Measurements from ENCODE around the gene PHGDH. TPM values are rescaled to one million over a fixed set of nuclear protein-coding genes. Genes with fewer than 3 reads are reported as not detected.

Gene PHGDH
- total RNA-seq, 2 donors from 2014 or later, result 73.2 to 241 TPM

DNA sequence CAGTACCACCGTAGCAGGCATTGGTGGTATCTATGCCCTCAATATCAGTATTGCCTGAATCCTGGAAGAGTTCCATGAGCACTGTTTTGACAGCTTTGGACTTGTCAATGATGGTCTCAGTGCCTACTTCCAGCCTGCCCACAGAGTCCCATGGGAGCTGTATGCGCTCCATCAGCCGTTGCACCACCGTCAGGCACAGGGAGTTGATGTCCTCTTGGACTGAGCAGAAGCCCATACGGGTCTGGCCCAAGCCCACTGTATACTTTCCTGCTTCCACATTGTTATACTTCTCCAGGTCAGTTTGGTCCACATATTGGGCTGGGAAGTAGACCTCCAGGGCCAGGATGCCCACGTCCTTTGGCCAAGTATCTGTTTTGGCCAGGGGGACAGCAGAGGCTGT is 52.5 kb downstream of the PHGDH start:
- Mint-ChIP-seq H3K36me3 (no peaks in the 10 kb centered on the region), H3K9me3 (no peaks in the 10 kb centered on the region), H3K27ac (no peak overlapping the region)
- DNase-seq (ENCODE audit: low spot score in 2 of 2) (no peak), ATAC-seq (no peak)

- DNase-seq (ENCODE audit: low spot score in 2 of 2), result no peak
- no peak for ATAC-seq
- no peaks in the 10 kb centered on the region for H3K9me3 Mint-ChIP-seq
- H3K27ac Mint-ChIP-seq, result no peak overlapping the region
- H3K36me3 Mint-ChIP-seq, result no peaks in the 10 kb centered on the region
Observed at GRCh38 chr1:119766374-119766794, 54.6 kb downstream of the PHGDH start.

DNA sequence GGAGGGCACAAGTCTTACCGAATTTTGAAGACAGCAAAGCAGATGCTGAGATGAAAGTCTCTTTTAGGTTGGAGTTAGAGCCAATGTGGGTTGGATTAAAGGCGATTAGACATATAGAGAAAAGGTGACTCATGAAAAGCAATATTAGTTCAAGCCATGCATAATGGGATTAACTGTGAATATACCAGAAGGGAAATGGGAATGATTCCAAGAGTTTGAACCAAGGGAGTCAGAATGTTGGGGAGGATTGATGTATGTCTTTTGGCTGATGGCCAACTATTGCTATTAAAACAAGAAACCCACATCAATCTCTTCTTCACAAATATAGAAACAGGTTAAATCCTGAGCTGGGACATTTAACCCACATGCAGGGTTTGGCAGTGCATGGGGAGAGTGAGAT is 55.8 kb downstream of the PHGDH start:
- H3K36me3 Mint-ChIP-seq, result no peaks in the 10 kb centered on the region
- H3K27ac Mint-ChIP-seq, result no peak overlapping the region
- DNase-seq (ENCODE audit: low spot score in 2 of 2) (no peak), ATAC-seq (peak in 1 of 2 donors; percentile 34)
- H3K9me3 Mint-ChIP-seq, result no peaks in the 10 kb centered on the region

DNA sequence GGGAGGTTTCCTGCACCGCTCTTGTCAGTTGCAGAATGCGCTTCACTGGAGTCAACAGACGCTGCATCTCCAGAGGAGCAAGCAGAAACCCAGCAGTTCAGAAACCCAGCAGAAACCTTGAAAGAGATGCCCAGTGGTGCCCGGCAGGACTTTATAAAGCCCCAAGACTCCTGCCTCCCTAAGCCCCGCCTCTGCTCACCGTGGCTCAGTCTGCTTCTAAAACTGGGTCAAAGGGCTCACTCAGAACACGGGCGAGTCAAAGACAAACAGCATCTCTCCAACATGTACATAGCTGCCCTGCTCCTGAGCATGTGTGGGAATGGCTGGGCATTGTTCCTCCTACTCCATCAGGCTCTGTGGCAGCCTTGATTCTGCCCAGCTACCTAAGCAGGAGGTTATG is 57.0 kb downstream of the PHGDH start, which contains the start of gene HMGCS2:
TSS of gene HMGCS2 (minus strand) at position 128 of the 400 bp plus-strand sequence. CDS start at position 67, 61 bp downstream.
- H3K27ac Mint-ChIP-seq, result no peak within 1 kb of the TSS
- ATAC-seq, result no peak

DNA sequence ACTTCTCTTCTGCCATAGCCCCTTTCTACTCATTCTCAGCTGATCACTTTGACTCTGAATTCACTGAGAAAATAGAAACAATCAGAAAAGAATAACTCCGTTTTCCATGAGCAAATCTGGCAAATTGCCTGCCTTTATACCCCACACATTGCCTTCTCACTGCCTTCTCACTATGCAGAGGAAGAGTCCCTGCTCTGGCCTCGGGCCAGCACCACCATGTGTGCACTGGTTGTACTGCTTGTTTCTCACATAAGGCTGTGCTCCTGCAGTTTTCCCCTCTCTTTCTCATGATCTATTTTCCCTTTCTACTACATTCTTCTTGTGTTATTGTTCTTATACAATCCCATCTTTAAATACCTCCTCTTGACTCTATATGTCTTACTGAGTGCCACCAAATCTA is 59.3 kb downstream of the PHGDH start:
- DNase-seq (ENCODE audit: low spot score in 2 of 2), result no peak
- no peak overlapping the region for H3K27ac Mint-ChIP-seq
- ATAC-seq, result no peak
- H3K9me3 Mint-ChIP-seq, result no peaks in the 10 kb centered on the region
- H3K36me3 Mint-ChIP-seq, result no peaks in the 10 kb centered on the region

More for the DNA sequence above, 57.0 kb downstream of the PHGDH start, which contains the start of gene HMGCS2:
- Mint-ChIP-seq H3K36me3 (no peaks in the 10 kb centered on the region), H3K9me3 (no peaks in the 10 kb centered on the region)
- DNase-seq (ENCODE audit: low spot score in 2 of 2), result no peak

DNA sequence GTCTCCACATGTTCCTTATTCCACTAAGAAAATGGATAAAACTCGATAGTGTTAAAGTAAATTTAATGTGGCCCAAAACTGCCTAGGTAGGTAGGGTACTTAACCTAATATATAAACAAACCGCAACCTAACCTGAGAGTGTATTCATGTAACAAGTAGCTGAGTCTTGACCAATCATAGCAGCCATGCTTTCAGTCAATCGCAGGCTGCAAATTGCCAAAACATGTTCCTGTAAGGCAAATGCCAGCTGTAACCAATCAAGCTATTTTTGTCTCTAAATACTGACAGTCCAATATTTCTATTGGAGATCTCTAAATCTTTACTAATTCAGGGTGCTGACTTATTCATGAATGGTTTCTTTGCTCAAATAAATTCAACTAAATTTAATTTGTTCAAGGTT is 60.0 kb downstream of the PHGDH start:
- no peaks in the 10 kb centered on the region for H3K36me3 Mint-ChIP-seq
- ATAC-seq, result no peak
- no peak overlapping the region for H3K27ac Mint-ChIP-seq
- H3K9me3 Mint-ChIP-seq, result no peaks in the 10 kb centered on the region
- no peak for DNase-seq (ENCODE audit: low spot score in 2 of 2)

DNA sequence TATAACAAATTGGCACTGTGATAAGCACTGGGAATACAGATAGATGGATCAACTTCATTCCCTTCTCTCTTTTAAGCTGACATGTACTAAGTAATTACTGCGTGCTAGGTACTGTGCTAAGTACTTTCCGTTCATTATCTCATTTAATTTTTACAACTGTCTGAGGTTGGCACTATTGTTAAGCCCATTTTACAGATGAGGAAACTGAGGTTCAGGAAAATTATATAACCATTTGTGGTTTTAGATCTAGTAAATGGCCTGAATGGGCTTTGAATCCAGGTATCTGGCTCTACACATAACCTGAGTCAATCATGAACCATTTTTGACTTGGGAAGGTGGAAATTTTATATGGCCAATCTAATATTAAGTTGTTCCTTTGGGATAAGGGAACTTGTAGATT is 60.6 kb downstream of the PHGDH start:
- no peaks in the 10 kb centered on the region for H3K9me3 Mint-ChIP-seq
- DNase-seq (ENCODE audit: low spot score in 2 of 2) (no peak), ATAC-seq (no peak)
- no peaks in the 10 kb centered on the region for H3K36me3 Mint-ChIP-seq
- H3K27ac Mint-ChIP-seq, result no peak overlapping the region

GRCh38 chr1:119773711-119774241 is 62.0 kb downstream of the PHGDH start:
- Mint-ChIP-seq H3K36me3 (no peaks in the 10 kb centered on the region), H3K27ac (no peak overlapping the region), H3K9me3 (no peaks in the 10 kb centered on the region)
- ATAC-seq, result no peak
- no peak for DNase-seq (ENCODE audit: low spot score in 2 of 2)

DNA sequence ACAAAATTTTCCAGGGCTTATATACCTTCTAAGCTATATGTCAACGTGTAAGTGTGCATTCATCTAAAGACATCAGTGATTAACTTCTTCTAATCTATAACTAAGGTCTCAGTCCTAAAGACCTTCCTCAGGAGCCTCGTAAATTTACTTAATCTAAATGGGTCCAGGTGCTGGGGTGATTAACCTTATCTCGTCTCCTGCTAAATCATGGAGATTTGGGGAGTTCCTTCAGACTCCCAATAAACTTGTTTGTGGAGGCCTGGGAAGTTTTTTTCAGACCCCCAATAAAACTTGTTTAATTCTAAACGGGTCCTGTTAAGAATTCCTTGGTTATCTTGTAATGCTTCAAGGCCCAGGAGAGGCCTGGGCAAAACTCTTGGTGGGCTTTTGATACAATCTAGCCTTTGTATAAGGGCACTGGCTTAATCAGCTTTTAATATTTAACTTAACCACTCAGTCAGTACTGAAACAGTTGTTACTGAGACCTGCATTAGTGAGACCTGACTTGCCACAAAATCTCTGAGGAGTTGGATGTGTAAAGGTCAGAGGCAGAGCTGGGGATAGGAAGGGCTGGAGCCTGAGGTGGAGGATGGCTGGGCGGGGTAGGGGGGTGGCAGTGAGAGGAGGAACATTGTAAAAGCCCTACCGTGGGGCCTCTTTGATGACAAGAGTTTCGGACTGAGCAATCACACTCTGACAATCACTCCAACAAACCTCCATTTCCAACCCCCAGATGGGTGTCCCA is 63.2 kb downstream of the PHGDH start:
- no peaks in the 10 kb centered on the region for H3K36me3 Mint-ChIP-seq
- H3K9me3 Mint-ChIP-seq, result no peaks in the 10 kb centered on the region
- DNase-seq (ENCODE audit: low spot score in 2 of 2) (no peak), ATAC-seq (no peak)
- H3K27ac Mint-ChIP-seq, result no peak overlapping the region

DNA sequence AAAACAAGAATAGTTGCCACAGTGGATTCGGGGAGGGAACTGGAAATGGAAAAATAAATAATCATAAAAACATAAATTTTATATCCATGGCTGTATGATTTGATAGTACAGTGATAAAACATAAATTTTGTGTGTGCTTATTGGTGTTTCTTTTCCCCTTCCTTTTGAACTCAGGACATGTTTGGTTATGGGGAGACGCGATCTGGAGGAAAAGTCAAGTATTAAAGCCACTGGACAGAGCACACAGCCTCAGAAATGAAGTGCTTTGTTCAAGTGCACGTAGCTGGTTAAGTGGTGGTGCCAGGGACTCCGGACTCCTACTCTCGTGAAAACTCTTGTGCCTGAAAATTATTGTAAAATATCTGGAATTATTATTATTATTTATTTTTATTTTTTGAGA is 66.6 kb downstream of the PHGDH start:
- ATAC-seq (no peak), DNase-seq (ENCODE audit: low spot score in 2 of 2) (no peak)
- Mint-ChIP-seq H3K9me3 (no peaks in the 10 kb centered on the region), H3K27ac (no peak overlapping the region), H3K36me3 (no peaks in the 10 kb centered on the region)

DNA sequence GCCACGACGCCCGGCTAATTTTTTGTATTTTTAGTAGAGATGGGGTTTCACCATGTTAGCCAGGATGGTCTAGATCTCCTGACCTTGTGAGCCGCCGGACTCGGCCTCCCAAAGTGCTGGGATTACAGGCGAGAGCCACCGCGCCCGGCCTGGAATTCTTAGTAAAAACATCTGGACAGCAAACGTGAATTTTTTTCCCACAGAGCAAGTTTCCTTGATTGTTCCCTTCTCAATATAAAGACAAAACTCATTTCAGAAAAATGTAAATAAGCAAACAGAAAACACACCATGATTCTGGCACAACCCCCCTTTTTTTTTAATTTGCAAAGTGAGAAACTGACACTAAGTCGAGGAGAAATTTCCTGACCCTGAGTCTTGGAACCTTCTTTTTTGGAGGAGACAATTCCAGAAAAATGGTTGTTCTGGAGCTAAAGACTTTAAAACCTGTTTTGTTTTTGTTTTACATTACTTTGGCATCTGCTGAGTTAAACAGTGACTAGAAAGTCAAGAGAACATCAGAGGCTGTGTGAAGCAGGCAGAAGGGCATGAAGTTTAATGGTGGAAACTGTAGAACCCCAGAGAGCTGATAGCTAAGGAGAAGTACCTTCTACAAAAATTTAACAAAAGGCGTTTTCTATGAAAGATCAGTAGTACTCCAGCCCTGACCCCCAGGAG is 67.3 kb downstream of the PHGDH start:
- Mint-ChIP-seq H3K27ac (peak overlapping the region in 1 of 2 donors; percentile 60), H3K9me3 (no peaks in the 10 kb centered on the region), H3K36me3 (no peaks in the 10 kb centered on the region)
- ATAC-seq (no peak), DNase-seq (ENCODE audit: low spot score in 2 of 2) (no peak)

DNA sequence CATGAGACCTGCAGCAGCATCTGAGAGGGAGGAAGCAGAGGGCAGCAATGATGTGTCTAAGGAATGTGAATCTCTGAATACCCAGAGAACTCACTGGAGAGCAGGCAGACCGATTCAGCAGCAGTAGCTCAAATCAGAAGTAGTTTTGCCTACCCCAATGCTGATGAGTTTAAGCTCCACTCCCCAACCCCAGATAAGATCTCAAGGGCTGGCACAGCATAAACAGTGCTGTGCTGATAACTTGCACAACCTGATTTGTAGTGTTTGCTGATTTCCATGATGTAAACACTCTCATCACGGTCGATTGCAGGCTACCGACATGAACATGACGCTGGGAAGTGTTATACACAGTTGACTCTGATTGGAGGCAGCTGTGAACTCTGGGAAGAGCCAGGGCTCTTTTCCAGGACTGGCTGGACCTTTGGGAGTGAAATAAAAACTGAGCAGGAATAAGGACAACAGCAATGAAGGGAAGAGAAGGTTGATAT is 68.2 kb downstream of the PHGDH start:
- Mint-ChIP-seq H3K9me3 (no peaks in the 10 kb centered on the region), H3K27ac (no peak overlapping the region), H3K36me3 (no peaks in the 10 kb centered on the region)
- ATAC-seq, result no peak
- no peak for DNase-seq (ENCODE audit: low spot score in 2 of 2)

GRCh38 chr1:119781434-119782210 is 69.9 kb downstream of the PHGDH start:
- no peaks in the 10 kb centered on the region for H3K36me3 Mint-ChIP-seq
- ATAC-seq (no peak), DNase-seq (ENCODE audit: low spot score in 2 of 2) (no peak)
- no peak overlapping the region for H3K27ac Mint-ChIP-seq
- no peaks in the 10 kb centered on the region for H3K9me3 Mint-ChIP-seq

- no peaks in the 10 kb centered on the region for H3K9me3 Mint-ChIP-seq
- no peaks in the 10 kb centered on the region for H3K36me3 Mint-ChIP-seq
- ATAC-seq, result peak in 1 of 2 donors; percentile 83
- no peak overlapping the region for H3K27ac Mint-ChIP-seq
- DNase-seq (ENCODE audit: low spot score in 2 of 2), result no peak
Observed at GRCh38 chr1:119782631-119783325, 71.0 kb downstream of the PHGDH start.

DNA sequence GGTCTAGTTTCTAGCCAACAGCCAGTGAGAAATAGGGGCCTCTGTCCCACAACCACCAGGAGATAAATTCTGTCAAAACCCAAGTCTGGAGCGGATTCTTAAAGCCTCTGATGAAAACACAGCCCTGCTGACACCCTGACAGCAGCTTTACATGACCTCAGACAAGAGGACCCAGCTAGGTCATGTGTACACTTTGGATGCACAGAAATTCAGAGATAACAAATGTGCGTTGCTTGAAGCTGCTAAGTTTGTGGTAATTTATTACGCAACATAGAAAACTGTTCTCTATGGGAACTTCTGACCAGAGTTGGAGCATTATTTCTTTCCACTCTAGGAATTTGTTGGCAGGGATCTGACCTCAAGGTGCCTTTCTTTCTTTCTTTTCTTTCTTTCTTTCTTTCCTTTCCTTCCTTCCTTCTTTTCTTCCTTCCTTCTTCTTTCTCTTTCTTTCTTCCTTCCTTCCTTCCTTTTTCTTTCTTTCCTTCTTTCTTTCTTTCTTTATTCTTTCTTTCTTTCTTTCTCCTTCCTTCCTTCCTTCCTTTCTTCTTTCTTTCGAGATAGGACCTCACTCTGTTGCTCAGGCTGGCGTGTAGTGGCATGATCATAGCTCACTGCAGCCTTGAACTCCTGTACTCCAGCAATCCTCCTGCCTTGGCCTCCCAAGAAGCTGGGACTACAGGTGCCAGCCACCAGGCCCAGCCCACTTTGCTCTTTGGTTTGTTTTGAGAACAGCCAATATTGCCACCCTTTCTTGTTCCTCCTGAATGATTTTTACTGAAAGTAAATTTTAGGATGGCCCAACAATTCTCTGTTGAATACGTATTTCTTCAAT is 71.8 kb downstream of the PHGDH start:
- H3K27ac Mint-ChIP-seq, result peak overlapping the region in 1 of 2 donors; percentile 41
- no peaks in the 10 kb centered on the region for H3K36me3 Mint-ChIP-seq
- no peak for ATAC-seq
- DNase-seq (ENCODE audit: low spot score in 2 of 2), result no peak
- no peaks in the 10 kb centered on the region for H3K9me3 Mint-ChIP-seq

Data from activated naive CD4-positive, alpha-beta T cell treated with anti-CD3 and anti-CD28 coated beads, Interleukin-2, amount 50 U/mL, for 72 hours (primary cell).